HG02642 (cell line): Measurements from ENCODE around the gene TUT7.

Experiments
- ATAC-seq: cut with Tn5 transposase; IDR thresholded peaks from one replicate; pipeline ENCODE4 v1.9.1; 2021; ENCODE audit warnings: mild to moderate bottlenecking; ENCODE audit not compliant: unreplicated experiment, poor library complexity

The TUT7 gene

GRCh38 chr9:86272221-86272620 lies 82.0 kb downstream of the TUT7 start:
- no peak for ATAC-seq

- no peak for ATAC-seq
Observed at GRCh38 chr9:86263876-86264275, 90.3 kb downstream of the TUT7 start.

DNA sequence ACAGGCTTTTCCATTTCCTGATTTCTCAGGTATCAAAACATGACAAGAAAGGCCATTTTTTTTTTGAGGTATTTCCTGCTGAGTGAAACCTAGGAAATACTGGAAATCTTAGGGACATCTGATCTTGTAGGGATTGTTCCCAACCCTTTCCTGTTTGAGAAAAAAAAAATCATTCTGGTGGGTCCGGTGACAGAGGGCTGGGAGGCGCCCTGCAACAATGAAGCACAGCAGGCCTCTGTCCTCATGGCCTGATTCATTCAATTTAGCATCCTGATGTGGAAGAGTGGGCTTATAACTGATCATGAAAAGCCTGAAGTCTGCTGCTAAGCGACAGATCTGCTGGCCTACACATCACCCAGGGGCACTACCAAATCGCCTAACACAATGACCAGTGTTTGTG lies 91.7 kb downstream of the TUT7 start:
- no peak for ATAC-seq

DNA sequence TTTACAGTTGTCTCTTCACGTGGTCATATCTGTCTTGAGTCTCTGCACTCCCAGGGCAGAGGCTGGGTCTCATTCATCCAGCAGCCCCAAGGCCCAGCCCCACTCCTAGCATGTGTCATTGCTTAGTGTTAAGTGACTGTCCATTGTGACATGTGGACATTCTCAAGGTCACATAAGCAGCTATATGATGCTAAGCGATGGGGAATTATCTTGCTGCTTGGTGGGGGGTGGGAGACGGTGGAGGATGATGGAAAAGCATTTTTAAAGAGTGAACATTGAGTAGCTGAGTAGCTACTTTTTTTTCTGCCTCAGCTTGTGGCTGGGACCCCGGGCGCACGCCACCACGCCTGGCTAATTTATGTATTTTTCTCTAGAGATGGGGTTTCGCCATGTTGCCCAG lies 94.7 kb downstream of the TUT7 start, which contains the start of gene C9orf153:
Gene C9orf153, minus strand, starts transcription at position 101 of the 400 bp plus-strand sequence. CDS start 30,054 bp downstream, outside the sequence.
- ATAC-seq = no peak

GRCh38 chr9:86257391-86257790 lies 96.8 kb downstream of the TUT7 start:
- no peak for ATAC-seq

DNA sequence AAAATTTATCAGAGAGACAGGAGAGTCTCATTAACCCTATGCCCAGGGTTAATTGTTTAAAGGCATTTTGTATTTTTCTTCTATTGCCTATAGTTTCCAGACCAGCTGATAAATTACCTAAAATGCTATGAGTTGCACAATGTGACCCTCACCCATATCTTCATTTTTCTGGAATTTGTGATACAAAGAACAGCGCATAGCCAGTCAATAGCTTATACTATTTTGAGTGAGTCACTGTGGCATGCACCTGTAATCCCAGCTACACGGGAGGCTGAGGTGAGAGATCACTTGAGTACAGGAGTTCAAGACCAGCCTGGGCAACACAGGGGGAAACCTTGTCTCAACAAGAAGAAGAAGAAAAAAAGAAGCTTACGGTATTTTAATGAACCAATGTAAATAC lies 97.6 kb downstream of the TUT7 start:
- no peak for ATAC-seq

DNA sequence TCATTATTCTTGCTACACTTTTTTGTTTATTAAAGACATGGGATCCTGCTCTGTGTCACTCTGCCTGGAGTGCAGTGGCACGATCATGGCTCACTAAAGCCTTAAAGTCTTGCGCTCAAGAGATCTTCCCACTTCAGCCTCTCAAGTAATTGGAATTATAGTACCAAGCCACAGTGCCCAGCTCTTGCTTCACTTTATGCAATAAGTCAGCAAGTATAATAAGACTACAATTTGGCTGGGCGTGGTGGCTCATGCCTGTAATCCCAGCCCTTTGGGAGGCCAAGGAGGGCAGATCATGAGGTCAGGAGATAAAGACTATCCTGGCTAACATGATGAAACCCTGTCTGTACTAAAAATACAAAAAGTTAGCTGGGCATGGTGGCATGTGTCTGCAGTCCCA lies 100.6 kb downstream of the TUT7 start:
- ATAC-seq = no peak

DNA sequence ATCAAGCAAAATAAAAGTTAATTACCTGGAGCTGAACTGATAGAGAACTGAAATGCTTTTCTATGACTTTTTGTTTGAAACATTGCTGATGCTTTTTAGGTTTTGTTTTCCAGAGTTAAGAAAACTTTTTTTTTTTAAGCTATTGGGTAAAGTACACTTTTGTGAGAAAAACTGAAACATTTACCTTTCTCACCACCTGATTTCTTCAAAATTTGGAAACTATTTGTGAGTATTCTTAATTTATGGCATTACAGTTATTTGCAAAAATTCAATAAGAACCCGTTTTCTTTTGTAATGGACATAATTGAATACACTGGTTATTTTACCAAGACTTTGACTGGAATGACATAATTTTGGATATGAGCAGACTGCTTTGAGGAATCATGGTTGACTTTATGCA lies 101.3 kb downstream of the TUT7 start:
- no peak for ATAC-seq

DNA sequence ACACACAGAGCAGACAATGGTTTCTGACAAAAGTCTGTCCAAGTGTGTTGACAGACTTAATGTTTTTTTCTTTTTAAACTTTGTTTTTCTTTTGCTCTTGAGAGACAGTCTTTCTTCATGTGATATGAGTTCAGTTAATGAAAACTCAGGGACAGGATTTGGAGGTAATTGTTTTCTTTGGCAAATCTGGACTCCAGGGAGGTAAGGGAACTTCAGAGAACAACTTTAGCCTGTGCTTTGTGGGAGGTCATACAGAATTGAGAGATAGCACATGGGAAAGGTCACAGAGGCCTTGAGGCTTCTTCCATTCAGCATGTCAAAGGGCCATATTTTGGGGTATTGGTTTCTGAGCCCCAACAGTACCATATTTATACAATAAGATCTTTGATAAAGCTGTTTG lies 104.1 kb downstream of the TUT7 start:
- no peak for ATAC-seq

DNA sequence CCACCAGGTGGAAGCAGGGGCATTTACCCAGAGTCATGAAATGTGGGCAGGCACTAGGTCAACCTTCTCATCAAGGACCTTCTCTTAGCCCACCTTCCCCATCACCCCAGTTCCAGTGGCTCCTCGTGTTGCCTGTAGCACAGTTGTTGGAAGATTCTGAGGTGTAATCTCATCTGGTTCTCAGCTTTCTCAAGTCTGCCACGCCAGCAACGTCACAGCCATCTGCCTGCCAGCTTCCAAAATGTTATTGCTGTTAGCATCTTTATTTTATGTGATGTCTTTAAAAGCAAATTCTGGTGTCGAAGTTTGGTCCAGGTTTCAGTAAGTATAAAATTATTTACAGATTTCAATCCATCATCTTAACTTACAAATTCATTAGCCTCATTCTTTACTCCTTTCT lies 105.5 kb downstream of the TUT7 start:
- ATAC-seq = no peak

- ATAC-seq = peak; percentile 90
Observed at GRCh38 chr9:86246752-86247161, 107.5 kb downstream of the TUT7 start.

GRCh38 chr9:86242071-86242470 lies 112.1 kb downstream of the TUT7 start:
- ATAC-seq = no peak

DNA sequence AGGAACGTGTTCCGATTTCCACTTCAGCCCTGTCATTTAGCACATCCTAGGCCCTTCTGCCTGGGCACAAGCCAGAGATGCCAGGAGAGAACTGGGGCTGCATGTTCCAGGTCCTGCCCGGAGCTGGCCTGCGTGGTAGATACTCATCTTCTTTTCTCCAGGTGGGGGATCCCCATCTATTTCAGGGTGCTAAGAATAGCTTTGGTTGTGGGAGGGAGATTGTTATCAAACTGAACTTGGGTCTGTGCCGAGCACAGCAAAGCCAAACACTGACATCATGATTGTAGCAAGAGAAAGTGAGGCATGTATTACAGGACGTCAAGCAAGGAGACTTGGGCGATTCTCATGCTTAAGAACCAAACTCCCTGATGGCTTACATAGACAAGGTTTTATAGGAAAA lies 113.0 kb downstream of the TUT7 start:
- no peak for ATAC-seq

DNA sequence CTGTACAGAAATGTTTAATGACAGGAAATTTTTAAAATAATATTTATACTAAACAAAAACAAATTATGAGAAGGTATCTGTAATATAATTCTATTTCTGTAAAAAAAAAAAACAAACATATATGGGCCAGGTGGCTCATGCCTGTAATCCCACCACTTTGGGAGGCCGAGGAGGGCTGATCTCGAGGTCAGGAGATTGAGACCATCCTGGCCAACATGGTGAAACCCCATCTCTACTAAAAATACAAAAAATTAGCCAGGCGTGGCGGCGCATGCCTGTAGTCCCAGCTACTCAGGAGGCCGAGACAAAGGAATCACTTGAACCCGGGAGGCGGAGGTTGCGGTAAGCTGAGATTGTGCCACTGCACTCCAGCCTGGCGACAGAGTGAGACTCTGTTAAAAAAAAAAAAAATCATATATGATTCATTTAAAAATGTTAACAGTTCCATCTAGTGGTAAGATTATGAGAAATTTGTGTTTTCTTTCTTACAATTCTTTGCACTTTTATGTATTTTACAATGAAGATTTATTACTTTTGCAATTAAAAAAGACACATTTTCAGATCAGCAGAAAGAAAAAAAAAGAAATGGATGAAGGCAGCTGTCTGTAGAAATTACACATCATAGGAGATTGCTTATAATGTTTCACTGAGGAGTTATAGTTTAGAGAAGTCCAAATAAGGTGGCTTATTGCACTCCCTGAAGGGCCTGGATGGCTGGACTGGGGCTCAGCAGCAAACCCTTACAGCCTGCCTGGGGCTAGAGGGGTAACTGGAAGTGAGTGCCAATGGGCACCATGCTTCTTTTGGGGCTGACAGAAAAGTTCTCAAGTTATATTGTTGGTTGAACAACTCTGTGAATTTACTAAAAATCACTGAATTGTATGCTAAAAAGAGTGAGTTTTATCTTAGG lies 115.1 kb downstream of the TUT7 start:
- ATAC-seq = no peak
